C4-2B (cell line): Measurements from ENCODE around the gene ARHGAP26.

Source experiments
- ZFX ChIP-seq: fragments of 450-650 bp; IDR thresholded peaks from 2 replicates; pipeline ENCODE4 v1.6.1; 2017
- TF ChIP-seq, protein P1 (sequence below): fragments of 450-650 bp; conservative IDR thresholded peaks from 2 replicates; pipeline ENCODE4 v1.5.1; 2017; ENCODE audit warnings: mild to moderate bottlenecking

DNA sequence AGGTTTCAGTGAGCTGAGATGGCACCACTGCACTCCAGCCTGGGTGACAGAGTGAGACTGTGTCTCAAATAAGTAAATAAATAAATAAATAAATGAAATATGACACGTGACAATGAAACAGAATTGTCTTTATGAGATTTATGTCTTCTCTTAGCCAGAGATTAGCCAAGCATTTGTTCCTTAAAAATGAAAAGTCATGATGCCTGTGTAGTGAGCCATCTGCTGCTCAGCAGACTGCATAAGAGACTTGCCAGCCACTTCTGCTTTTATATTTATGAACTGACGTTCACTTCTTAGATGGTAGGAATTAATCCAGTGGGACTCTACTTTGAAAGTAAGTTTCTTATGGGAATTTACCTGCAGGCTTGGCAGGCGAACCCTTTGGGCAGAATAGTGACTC is 405.9 kb downstream of the ARHGAP26 start:
- TF ChIP-seq, protein P1, sequence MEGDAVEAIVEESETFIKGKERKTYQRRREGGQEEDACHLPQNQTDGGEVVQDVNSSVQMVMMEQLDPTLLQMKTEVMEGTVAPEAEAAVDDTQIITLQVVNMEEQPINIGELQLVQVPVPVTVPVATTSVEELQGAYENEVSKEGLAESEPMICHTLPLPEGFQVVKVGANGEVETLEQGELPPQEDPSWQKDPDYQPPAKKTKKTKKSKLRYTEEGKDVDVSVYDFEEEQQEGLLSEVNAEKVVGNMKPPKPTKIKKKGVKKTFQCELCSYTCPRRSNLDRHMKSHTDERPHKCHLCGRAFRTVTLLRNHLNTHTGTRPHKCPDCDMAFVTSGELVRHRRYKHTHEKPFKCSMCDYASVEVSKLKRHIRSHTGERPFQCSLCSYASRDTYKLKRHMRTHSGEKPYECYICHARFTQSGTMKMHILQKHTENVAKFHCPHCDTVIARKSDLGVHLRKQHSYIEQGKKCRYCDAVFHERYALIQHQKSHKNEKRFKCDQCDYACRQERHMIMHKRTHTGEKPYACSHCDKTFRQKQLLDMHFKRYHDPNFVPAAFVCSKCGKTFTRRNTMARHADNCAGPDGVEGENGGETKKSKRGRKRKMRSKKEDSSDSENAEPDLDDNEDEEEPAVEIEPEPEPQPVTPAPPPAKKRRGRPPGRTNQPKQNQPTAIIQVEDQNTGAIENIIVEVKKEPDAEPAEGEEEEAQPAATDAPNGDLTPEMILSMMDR: no peak
- no peak for TF ChIP-seq ZFX
